Sigmoid colon (tissue), 7 donors: Measurements from ENCODE around the gene CLCN4. TPM values are rescaled to one million over a fixed set of nuclear protein-coding genes. Genes with fewer than 3 reads are reported as not detected.

Experiments used
- DNase-seq: peaks from one replicate; pipeline ENCODE4 v3.0.0-alpha.2; 2019
- H3K27ac ChIP-seq, 4 donors: fragments of 200-600 bp; sonication (generic); one replicate each; pipeline ENCODE4 v1.5.1; 2016 to 2019; ENCODE audit warnings: mild to moderate bottlenecking in 1 of 4
- H3K27me3 ChIP-seq, 3 donors: fragments of 200-600 bp; sonication (generic); one replicate each; pipeline ENCODE4 v1.5.1; 2019; ENCODE audit warnings: mild to moderate bottlenecking in 1 of 3
- H3K36me3 ChIP-seq, 4 donors: fragments of 200-600 bp; sonication (generic); one replicate each; pipeline ENCODE4 v1.5.1; 2016 to 2019
- H3K4me1 ChIP-seq, 4 donors: fragments of 200-600 bp; sonication (generic); one replicate each; pipeline ENCODE4 v1.5.1; 2017 to 2019
- H3K4me3 ChIP-seq, 4 donors: fragments of 200-600 bp; sonication (generic); one replicate each; pipeline ENCODE4 v1.5.1; 2017 to 2019; ENCODE audit warnings: mild to moderate bottlenecking in 2 of 4, moderate library complexity in 1 of 4
- H3K9me3 ChIP-seq, 4 donors: fragments of 200-600 bp in 3 of 4; sonication (generic) in 3 of 4; one replicate each; pipeline versions ENCODE4 v1.5.1 to v1.6.1; 2013 to 2019
- CTCF ChIP-seq, 4 experiments: fragments of 450-650 bp in 3 of 4; fragments of 200-600 bp in 1 of 4; IDR thresholded peaks; one replicate each; pipeline ENCODE4 v1.5.1; 2016 to 2019; ENCODE audit warnings: antibody characterized with exemption in 4 of 4, mild to moderate bottlenecking in 3 of 4, moderate library complexity in 2 of 4
- EP300 ChIP-seq, 4 donors: sonication (generic); formaldehyde crosslinking; IDR thresholded peaks; one replicate each; pipeline ENCODE4 v1.6.1; 2017; ENCODE audit warnings: antibody characterized with exemption in 4 of 4
- POLR2A ChIP-seq, 2 donors: fragments of 450-650 bp; IDR thresholded peaks; one replicate each; pipeline ENCODE4 v1.6.1; 2016; ENCODE audit warnings: antibody characterized with exemption in 2 of 2, mild to moderate bottlenecking in 2 of 2, moderate library complexity in 2 of 2
- POLR2AphosphoS5 ChIP-seq, 4 donors: sonication (generic); formaldehyde crosslinking; IDR thresholded peaks; one replicate each; pipeline ENCODE4 v1.6.1; 2017; ENCODE audit warnings: antibody characterized with exemption in 4 of 4
- WGBS, 2 donors: extraction: QIAGEN DNeasy Blood & Tissue Kit; methylation state at CpG; one replicate each; pipeline ENCODE4 v1.1.7; 2013; 5-methylcytosine and 5-hydroxymethylcytosine counted together
- intact Hi-C: fragments of 100-400 bp; cut with DNase I; formaldehyde crosslinking; loops from one replicate; pipeline ENCODE4 v1.15.1; 2023
- polyA plus RNA-seq, 3 donors: library from polyadenylated mRNA; stranded (reverse); fragments of 200-250 nt; gene quantifications; one replicate each; pipeline ENCODE4 v1.2.3, GENCODE V29; 2013
- total RNA-seq, 4 donors: library from RNA; depleted of rRNA; stranded (reverse); fragments of >200 nt; gene quantifications; one replicate each; pipeline ENCODE4 v1.1.0, GENCODE V29; 2016
- donor health status: healthy with polysubstance abuse.
- donor health status: Bipolar disorder and iron deficiency.
- donor health status: healthy.

Gene CLCN4
- total and polyA plus RNA-seq, 7 donors: under 0.01 to 1.1 (median 0.71) TPM

GRCh38 chrX:10169175-10169574, 12.4 kb downstream of the CLCN4 start:
- Histone ChIP-seq H3K27me3 (no peaks in the 10 kb centered on the region), H3K4me1 (peaks cover 0 to 11% (median 3%) of the 10 kb centered on the region in 4 donors), H3K36me3 (no peaks in the 10 kb centered on the region), H3K9me3 (no peaks in the 10 kb centered on the region), H3K4me3 (no peak overlapping the region), H3K27ac (no peak overlapping the region)
- 18 to 76% methylated on average over 3 of the region's 3 CpGs for WGBS, 2 donors
- no peak for TF ChIP-seq POLR2AphosphoS5 (IDR thresholded peaks at IDR 0.05)
- no peak for TF ChIP-seq POLR2A (IDR thresholded peaks at IDR 0.05)
- TF ChIP-seq CTCF (IDR thresholded peaks at IDR 0.05): no peak
- no peak for TF ChIP-seq EP300 (IDR thresholded peaks at IDR 0.05)
- DNase-seq: no peak
- intact Hi-C loops: no loop called here

- TF ChIP-seq POLR2AphosphoS5 (IDR thresholded peaks at IDR 0.05) (no peak), EP300 (IDR thresholded peaks at IDR 0.05) (no peak), POLR2A (IDR thresholded peaks at IDR 0.05) (no peak), CTCF (IDR thresholded peaks at IDR 0.05) (no peak)
- 76 to 88% methylated on average over 5 of the region's 5 CpGs for WGBS, 2 donors
- no peaks in the 10 kb centered on the region for H3K36me3 ChIP-seq
- no peak overlapping the region for H3K4me3 ChIP-seq
- H3K27me3 ChIP-seq: no peaks in the 10 kb centered on the region
- no peak overlapping the region for H3K27ac ChIP-seq
- H3K9me3 ChIP-seq: no peaks in the 10 kb centered on the region
- peaks cover 0 to 26% (median 15%) of the 10 kb centered on the region in 4 donors for H3K4me1 ChIP-seq
- intact Hi-C loops: no loop called here
- DNase-seq: no peak
Observed at GRCh38 chrX:10171249-10171648, 14.5 kb downstream of the CLCN4 start.

DNA sequence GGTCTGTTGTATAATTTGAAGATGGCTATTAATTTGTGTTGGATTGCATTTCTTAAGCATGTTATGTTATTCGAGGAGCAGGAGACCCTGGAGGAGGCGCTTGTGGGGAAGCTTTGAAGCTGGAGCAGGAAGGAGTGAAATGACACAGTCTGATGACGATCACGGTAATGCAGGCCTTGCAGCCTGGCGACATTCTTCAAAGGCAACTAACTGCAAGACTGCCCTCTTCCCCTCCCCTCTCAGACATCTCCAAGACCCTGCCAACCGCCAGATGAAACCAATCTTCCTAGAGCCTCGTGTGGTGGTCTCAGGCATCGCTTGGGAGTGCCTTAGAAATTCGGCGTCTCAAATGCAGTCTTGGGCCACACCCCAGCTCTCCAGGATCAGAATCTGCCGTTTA, 16.1 kb downstream of the CLCN4 start:
- Histone ChIP-seq H3K27ac (peak overlapping the region in 2 of 4 donors; percentile 34 to 64), H3K4me1 (peaks cover 0 to 32% (median 15%) of the 10 kb centered on the region in 4 donors), H3K4me3 (peak overlapping the region in 2 of 4 donors; percentile 30 to 35), H3K27me3 (no peaks in the 10 kb centered on the region), H3K36me3 (no peaks in the 10 kb centered on the region), H3K9me3 (no peaks in the 10 kb centered on the region)
- intact Hi-C loops: no loop called here
- WGBS, 2 donors: 68 to 76% methylated on average over 11 of the region's 11 CpGs
- no peak for TF ChIP-seq POLR2A (IDR thresholded peaks at IDR 0.05)
- TF ChIP-seq EP300 (IDR thresholded peaks at IDR 0.05): no peak
- no peak for TF ChIP-seq CTCF (IDR thresholded peaks at IDR 0.05)
- no peak for TF ChIP-seq POLR2AphosphoS5 (IDR thresholded peaks at IDR 0.05)
- no peak for DNase-seq

DNA sequence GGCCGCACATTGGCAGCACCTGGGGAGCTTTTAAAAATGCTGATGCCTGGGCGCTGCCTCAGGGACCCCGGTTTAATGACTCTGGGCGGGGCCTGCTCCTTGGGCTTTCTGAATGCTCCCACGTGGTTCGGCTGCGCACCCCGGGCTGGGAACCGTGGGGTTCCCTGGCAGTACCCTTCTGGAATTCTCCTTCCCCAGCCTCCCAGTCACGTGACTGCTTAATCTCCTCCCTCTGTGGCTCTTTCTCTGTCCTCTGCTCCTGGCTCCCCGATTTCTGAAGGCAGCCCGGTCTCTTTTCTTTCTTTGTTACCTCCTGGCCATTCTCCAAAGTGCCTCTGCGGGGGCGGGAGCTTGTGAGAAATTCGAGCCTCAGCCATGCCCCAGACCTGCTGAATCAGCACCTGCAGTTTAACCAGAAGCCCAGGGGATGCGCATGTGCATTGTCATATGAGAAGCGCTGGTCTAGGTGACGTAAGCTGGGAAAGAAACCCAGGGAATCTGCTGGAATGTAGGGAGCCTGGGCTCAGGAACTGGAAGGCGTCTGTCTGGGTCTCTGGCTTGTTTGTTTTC, 16.6 kb downstream of the CLCN4 start:
- intact Hi-C loops: no loop called here
- no peaks in the 10 kb centered on the region for H3K9me3 ChIP-seq
- peaks cover 0 to 35% (median 15%) of the 10 kb centered on the region in 4 donors for H3K4me1 ChIP-seq
- WGBS, 2 donors: 52 to 59% methylated on average over 19 of the region's 19 CpGs
- peak overlapping the region in 2 of 4 donors; percentile 34 to 64 for H3K27ac ChIP-seq
- peak overlapping the region in 2 of 4 donors; percentile 30 to 35 for H3K4me3 ChIP-seq
- DNase-seq: peak; percentile 85
- H3K36me3 ChIP-seq: no peaks in the 10 kb centered on the region
- TF ChIP-seq EP300 (IDR thresholded peaks at IDR 0.05) (peak in 1 of 4 donors; percentile 27), POLR2AphosphoS5 (IDR thresholded peaks at IDR 0.05) (peak in 1 of 4 donors; percentile 63), POLR2A (IDR thresholded peaks at IDR 0.05) (no peak), CTCF (IDR thresholded peaks at IDR 0.05) (no peak)
- H3K27me3 ChIP-seq: no peaks in the 10 kb centered on the region

- 93 to 97% methylated on average over 9 of the region's 9 CpGs for WGBS, 2 donors
- no peak for TF ChIP-seq POLR2A (IDR thresholded peaks at IDR 0.05)
- no peak for TF ChIP-seq POLR2AphosphoS5 (IDR thresholded peaks at IDR 0.05)
- no peak for TF ChIP-seq EP300 (IDR thresholded peaks at IDR 0.05)
- no peak for TF ChIP-seq CTCF (IDR thresholded peaks at IDR 0.05)
- Histone ChIP-seq H3K36me3 (no peaks in the 10 kb centered on the region), H3K27ac (peak overlapping the region in 2 of 4 donors; percentile 34 to 64), H3K9me3 (no peaks in the 10 kb centered on the region), H3K4me3 (peak overlapping the region in 1 of 4 donors; percentile 35), H3K4me1 (peaks cover 0 to 35% (median 15%) of the 10 kb centered on the region in 4 donors), H3K27me3 (no peaks in the 10 kb centered on the region)
- intact Hi-C loops: no loop called here
- DNase-seq: no peak
Observed at GRCh38 chrX:10174051-10174450, 17.3 kb downstream of the CLCN4 start.
